Small intestine (tissue), 7 donors: ENCODE results near the gene GPX6. TPM values are rescaled to one million over a fixed set of nuclear protein-coding genes. Genes with fewer than 3 reads are reported as not detected.
"Not testable (repeated sequence)": the region's sequence is repeated elsewhere in the genome, so short reads cannot be mapped to it uniquely, and the experiment has no call there.

Experiments used
- DNase-seq, 2 donors: peaks; one replicate each; pipeline versions ENCODE4 v3.0.0 to v3.0.0-alpha.2; 2013
- FAIRE-seq: peaks from 2 replicates; lab custom pipeline; 2012; peaks lifted over from hg19 to GRCh38; lab: Jason Lieb, UNC
- H3K27ac ChIP-seq, 3 donors: one replicate each; pipeline ENCODE4 v1.5.1; 2013; ENCODE audit warnings: low read length in 2 of 3, mild to moderate bottlenecking in 2 of 3, control low read depth in 1 of 3, inconsistent platforms in 1 of 3, low read depth in 1 of 3, moderate library complexity in 1 of 3
- H3K27me3 ChIP-seq, 3 donors: one replicate each; pipeline ENCODE4 v1.6.1; 2013; ENCODE audit warnings: low read length in 3 of 3, inconsistent platforms in 1 of 3; ENCODE audit not compliant: control insufficient read depth in 3 of 3, insufficient read depth in 3 of 3
- H3K36me3 ChIP-seq, 3 donors: one replicate each; pipeline ENCODE4 v1.6.1; 2013; ENCODE audit warnings: low read length in 3 of 3, inconsistent platforms in 1 of 3, low read depth in 1 of 3, mild to moderate bottlenecking in 1 of 3, moderate library complexity in 1 of 3; ENCODE audit not compliant: control insufficient read depth in 3 of 3, insufficient read depth in 2 of 3
- H3K4me1 ChIP-seq, 3 donors: one replicate each; pipeline ENCODE4 v1.6.1; 2013; ENCODE audit warnings: low read length in 2 of 3, inconsistent platforms in 1 of 3, low read depth in 1 of 3, mild to moderate bottlenecking in 1 of 3, moderate library complexity in 1 of 3; ENCODE audit not compliant: control insufficient read depth in 3 of 3, insufficient read depth in 2 of 3
- H3K4me3 ChIP-seq, 3 donors: one replicate each; pipeline ENCODE4 v1.5.1; 2013; ENCODE audit warnings: low read length in 3 of 3, control low read depth in 1 of 3, inconsistent platforms in 1 of 3, low read depth in 1 of 3, mild to moderate bottlenecking in 1 of 3, moderate library complexity in 1 of 3
- H3K9me3 ChIP-seq, 2 donors: one replicate each; pipeline ENCODE4 v1.6.1; 2013; ENCODE audit warnings: low read depth in 1 of 2, low read length in 1 of 2; ENCODE audit not compliant: control insufficient read depth in 2 of 2, insufficient read depth in 1 of 2
- WGBS, 3 donors: extraction: QIAGEN DNeasy Blood & Tissue Kit; methylation state at CpG; one replicate each; pipeline ENCODE4 v1.1.7; 2013; 5-methylcytosine and 5-hydroxymethylcytosine counted together
- polyA plus RNA-seq, 4 donors: library from polyadenylated mRNA; stranded (reverse) in 3 of 4; unstranded in 1 of 4; fragments of 200-250 nt in 3 of 4; fragments of 120-200 nt in 1 of 4; gene quantifications; one replicate each; pipeline versions ENCODE4 v1.2.1 to v1.2.3, GENCODE V29; 2013
- donor health status: healthy with polysubstance abuse.
- donor health status: control.
- donor health status: control.
- donor health status: Bipolar disorder and iron deficiency.
- donor health status: healthy.

Gene GPX6
- polyA plus RNA-seq, 4 donors: not detected

DNA sequence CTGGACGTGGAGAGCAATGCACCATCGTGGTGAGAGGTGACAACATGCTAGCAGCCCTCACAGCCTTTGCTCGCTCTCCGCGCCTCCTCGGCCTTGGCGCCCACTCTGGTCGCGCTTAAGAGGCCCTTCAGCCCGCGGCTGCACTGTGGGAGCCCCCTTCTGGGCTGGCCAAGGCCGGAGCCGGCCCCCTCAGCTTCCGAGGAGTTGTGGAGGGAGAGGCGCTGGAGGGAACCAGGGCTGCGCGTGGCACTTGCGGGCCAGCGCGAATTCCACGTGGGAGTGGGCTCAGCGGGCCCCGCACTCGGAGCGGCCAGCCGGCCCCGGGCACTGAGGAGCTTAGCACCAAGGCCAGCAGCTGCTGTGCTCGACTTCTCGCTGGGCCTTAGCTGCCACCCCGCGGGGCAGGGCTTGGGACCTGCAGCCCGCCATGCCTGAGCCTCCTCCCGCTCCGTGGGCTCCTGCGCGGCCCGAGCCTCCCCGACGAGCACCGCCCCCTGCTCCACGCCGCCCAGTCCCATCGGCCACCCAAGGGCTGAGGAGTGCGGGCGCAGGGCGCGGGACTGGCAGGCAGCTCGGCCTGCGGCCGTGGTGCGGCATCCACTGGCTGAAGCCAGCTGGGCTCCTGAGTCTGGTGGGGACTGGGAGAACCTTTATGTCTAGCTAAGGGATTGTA, 3.8 kb downstream of the GPX6 start:
- H3K4me3 ChIP-seq: no peak overlapping the region
- H3K27ac ChIP-seq: no peak overlapping the region
- WGBS, 3 donors: 96 to 97% (median 97%) methylated on average over 51 of the region's 51 CpGs
- no peaks in the 10 kb centered on the region for H3K9me3 ChIP-seq
- no peaks in the 10 kb centered on the region for H3K4me1 ChIP-seq
- no peak for FAIRE-seq
- H3K27me3 ChIP-seq: peaks cover 0 to 12% (median 0%) of the 10 kb centered on the region in 3 donors
- H3K36me3 ChIP-seq: no peaks in the 10 kb centered on the region
- DNase-seq: no peak

DNA sequence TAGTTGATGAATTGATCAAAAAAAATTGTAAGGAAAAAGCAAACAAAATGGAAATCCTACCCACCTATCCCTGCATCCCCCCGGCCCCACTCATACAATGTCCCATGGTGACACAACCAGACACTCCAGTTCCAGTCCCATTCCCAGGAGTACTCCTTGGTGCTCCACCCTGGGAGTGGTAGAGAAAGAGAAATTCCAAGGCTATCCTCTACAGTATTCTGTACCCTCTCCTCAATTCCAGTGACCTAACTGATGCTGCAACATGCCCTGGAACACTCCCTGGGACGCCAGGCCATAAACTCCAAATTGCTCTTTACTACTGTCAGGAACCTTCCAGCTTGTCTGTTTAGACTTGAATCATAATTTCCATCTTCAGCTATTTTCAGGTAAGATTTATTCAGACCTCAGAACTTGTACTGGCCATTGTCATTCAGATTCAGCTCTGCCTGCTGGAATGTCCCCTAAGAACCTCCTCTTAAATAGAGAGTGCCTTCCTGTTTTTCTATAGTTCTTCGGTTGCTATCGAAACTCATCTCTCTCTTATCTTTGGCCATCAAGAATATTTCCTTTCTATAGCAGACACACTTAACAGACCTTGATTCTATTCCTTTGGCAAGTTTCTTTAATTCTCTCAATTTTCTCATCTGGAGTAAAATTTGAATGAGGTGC, 8.7 kb downstream of the GPX6 start:
- no peaks in the 10 kb centered on the region for H3K36me3 ChIP-seq
- 62 to 65% (median 63%) methylated on average over 4 of the region's 4 CpGs for WGBS, 3 donors
- H3K27me3 ChIP-seq: peaks cover 0 to 2% (median 0%) of the 10 kb centered on the region in 3 donors
- H3K9me3 ChIP-seq: no peaks in the 10 kb centered on the region
- H3K4me3 ChIP-seq: no peak overlapping the region
- DNase-seq (no peak), FAIRE-seq (no peak)
- H3K27ac ChIP-seq: no peak overlapping the region
- H3K4me1 ChIP-seq: no peaks in the 10 kb centered on the region

DNA sequence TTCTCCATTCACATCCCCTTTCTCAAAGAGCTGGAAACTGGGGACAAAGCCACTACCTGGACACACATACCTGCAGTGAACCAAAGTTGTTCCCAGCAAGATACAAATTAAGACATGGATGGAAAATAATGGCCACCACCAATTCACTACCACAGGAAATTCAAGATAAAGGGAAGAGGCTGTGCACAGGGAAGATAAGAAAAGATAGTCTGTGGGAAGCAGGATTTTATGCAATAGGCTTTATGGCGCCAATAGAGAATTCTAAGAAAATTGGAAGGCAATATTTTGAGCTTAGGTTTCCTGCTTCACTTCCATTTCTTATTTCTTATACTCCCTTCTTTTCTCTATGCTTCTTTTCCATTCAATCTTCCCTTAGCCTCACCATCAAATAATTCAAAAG, 9.9 kb downstream of the GPX6 start:
- Histone ChIP-seq H3K9me3 (no peaks in the 10 kb centered on the region), H3K27ac (no peak overlapping the region), H3K27me3 (peaks cover 0 to 2% (median 0%) of the 10 kb centered on the region in 3 donors), H3K36me3 (no peaks in the 10 kb centered on the region), H3K4me1 (no peaks in the 10 kb centered on the region), H3K4me3 (no peak overlapping the region)
- FAIRE-seq: no peak
- DNase-seq: no peak
- WGBS, 3 donors: 82 to 90% (median 85%) methylated on average over 1 of the region's 1 CpG

DNA sequence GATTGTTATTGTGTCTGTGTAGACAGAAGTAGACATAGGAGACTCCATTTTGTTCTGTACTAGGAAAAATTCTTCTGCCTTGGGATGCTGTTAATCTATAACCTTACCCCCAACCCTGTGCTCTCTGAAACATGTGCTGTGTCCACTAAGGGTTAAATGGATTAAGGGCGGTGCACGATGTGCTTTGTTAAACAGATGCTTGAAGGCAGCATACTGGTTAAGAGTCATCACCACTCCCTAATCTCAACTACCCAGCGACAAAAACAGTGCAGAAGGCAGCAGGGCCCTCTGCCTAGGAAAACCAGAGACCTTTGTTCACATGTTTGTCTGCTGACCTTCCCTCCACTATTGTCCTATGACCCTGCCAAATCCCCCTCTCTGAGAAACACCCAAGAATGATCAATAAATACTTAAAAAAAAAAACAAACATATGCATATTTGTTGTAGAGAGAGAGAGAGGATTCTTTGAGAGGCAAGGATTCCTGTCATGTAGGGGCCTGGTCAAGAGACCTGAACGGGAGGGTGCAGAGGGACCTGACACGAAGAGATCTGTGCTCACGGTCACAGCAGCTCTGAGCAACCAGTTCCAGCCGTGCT, 12.8 kb downstream of the GPX6 start:
- WGBS, 3 donors: 52 to 56% (median 53%) methylated on average over 7 of the region's 7 CpGs
- FAIRE-seq, H3K4me3 ChIP-seq, H3K27ac ChIP-seq, H3K36me3 ChIP-seq, H3K27me3 ChIP-seq, H3K4me1 ChIP-seq, H3K9me3 ChIP-seq, DNase-seq: not testable (repeated sequence)

DNA sequence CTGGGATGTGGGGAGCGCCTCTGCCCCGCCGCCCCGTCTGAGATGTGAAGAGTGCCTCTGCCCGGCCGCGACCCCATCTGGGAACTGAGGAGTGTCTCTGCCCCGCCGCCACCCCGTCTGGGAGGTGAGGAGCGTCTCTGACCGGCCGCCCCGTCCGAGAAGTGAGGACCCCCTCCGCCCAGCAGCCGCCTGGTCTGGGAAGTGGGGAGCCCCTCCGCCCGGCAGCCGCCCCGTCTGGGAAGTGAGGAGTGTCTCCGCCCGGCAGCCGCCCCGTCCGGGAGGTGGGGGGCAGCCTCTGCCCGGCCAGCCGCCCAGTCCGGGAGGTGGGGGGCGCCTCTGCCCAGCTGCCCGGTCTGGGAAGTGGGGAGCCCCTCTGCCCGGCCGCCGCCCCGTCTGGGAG, 13.5 kb downstream of the GPX6 start:
- not testable (repeated sequence) for DNase-seq, H3K9me3 ChIP-seq, FAIRE-seq, H3K4me3 ChIP-seq, H3K27ac ChIP-seq, H3K27me3 ChIP-seq, H3K4me1 ChIP-seq, H3K36me3 ChIP-seq
- 90 to 93% (median 92%) methylated on average over 25 to 35 of the region's 35 CpGs for whole genome bisulfite sequencing, 3 donors

DNA sequence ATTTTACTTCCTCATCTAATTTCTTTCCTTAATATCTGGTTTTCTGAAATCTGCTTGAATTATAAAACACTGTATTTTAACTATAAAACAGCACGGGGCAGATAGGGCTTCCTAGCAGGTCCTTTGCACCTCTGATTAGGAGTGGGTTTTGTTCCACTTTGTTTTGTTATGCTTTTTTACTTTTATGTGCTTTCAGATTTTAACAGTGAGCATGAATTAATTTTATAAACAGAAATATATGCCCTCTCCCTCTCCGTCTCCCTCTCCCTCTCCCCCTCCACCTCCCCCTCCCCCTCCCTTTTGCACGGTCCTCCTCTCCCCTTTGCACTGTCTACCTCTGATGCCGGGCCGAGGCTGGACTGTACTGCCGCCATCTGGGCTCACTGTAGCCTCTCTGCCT, 14.3 kb downstream of the GPX6 start:
- Histone ChIP-seq H3K4me1 (no peaks in the 10 kb centered on the region), H3K4me3 (no peak overlapping the region), H3K27me3 (peaks cover 0 to 5% (median 0%) of the 10 kb centered on the region in 3 donors), H3K36me3 (no peaks in the 10 kb centered on the region), H3K27ac (no peak overlapping the region), H3K9me3 (no peaks in the 10 kb centered on the region)
- FAIRE-seq (no peak), DNase-seq (no peak)
- WGBS, 3 donors: 88 to 93% (median 89%) methylated on average over 6 of the region's 6 CpGs

DNA sequence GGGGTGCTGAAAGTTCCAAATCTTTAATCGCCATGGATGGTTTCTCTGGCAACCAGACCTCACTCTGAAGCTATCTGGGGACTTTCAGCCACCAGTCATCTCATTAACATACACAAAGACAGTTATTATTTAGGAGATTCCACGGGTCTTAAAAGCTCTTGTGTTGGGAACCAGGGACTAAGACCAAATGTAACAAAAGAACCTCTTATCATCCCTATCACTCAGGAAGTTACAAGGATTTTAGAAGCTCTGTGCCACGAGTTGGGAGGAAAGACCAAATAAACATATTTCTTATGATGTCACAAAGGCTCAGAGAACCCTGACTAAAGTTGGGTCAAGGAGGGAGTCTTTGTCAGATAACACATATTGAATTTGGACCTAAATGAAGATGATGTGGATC, 17.7 kb downstream of the GPX6 start:
- no peak for FAIRE-seq
- WGBS, 3 donors: 32 to 39% (median 36%) methylated on average over 3 of the region's 3 CpGs

DNA sequence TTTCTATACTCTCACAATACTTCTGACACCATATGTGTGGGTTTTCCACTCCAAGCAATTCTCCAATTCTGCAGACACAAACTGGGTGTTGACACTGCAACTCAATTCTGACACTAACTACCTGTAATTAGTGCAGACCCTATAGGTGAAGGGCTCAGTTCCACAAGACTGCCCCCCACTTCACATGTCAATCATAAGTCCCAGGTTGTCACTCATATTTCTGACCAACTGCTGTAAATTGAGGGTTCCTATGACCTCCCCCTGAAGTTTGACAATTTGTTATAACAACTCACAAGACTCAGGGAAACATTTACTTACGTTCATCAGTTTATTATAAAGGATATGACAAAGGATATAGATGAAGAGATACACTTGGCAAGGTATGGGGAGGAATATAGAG, 18.3 kb downstream of the GPX6 start:
- Histone ChIP-seq H3K9me3 (no peaks in the 10 kb centered on the region), H3K36me3 (no peaks in the 10 kb centered on the region), H3K27ac (no peak overlapping the region), H3K27me3 (peaks cover 0 to 3% (median 0%) of the 10 kb centered on the region in 3 donors), H3K4me3 (no peak overlapping the region), H3K4me1 (no peaks in the 10 kb centered on the region)
- no peak for FAIRE-seq
- 32 to 75% (median 54%) methylated on average over 1 of the region's 1 CpG for WGBS, 3 donors
- DNase-seq: no peak

More for the DNA sequence above, 17.7 kb downstream of the GPX6 start:
- peaks cover 0 to 3% (median 0%) of the 10 kb centered on the region in 3 donors for H3K27me3 ChIP-seq
- H3K4me3 ChIP-seq: no peak overlapping the region
- no peak overlapping the region for H3K27ac ChIP-seq
- DNase-seq: no peak
- H3K36me3 ChIP-seq: no peaks in the 10 kb centered on the region
- no peaks in the 10 kb centered on the region for H3K9me3 ChIP-seq
- no peaks in the 10 kb centered on the region for H3K4me1 ChIP-seq
